ENCODE measurements around the gene IL23R.

DNA sequence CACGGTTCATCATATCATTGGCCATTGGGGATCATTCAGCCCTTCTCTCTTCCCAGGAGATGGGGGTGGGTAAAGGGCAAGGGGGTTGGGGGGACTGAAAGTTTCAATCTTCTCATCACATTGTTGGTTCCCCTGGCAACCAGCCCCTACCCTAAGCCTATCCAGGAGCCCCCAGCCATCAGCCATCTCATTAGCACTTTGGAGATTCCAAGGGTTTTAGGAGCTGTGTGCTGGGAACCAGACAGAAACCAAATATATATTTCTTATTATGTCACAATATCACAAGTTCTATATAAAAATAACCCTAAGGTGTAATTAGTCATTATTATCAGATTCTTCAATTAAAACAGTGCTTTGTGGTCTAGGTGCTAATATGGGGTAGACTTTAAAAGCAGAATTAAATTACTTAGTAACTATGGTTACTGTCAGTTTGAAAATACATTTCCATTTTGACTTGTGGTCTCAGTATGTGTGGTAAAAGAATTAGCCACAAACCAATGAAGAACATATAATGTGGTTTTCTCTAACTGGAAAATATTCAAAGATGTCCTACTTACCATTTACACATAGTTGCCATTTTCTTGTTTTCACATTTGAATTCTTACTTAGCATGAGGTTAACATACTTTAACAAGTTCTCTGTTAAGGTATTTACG lies 28.1 kb downstream of the IL23R start:
- no peak for TF ChIP-seq POLR2AphosphoS5 (IDR thresholded peaks at IDR 0.05; ENCODE audit: borderline replicate concordance, low read depth, low read length)
- TF ChIP-seq EZH2 (IDR thresholded peaks at IDR 0.05): no peak
- TF ChIP-seq FOXP2 (optimal IDR thresholded peaks at IDR 0.05; ENCODE audit: control extremely low read depth, extremely low read length, insufficient read depth): no peak
